ENCODE results near the gene PDE9A. TPM values are rescaled to one million over a fixed set of nuclear protein-coding genes. Genes with fewer than 3 reads are reported as not detected.

PDE9A gene
- total RNA-seq, 1 experiment from 2014 or later: 44.8 TPM

DNA sequence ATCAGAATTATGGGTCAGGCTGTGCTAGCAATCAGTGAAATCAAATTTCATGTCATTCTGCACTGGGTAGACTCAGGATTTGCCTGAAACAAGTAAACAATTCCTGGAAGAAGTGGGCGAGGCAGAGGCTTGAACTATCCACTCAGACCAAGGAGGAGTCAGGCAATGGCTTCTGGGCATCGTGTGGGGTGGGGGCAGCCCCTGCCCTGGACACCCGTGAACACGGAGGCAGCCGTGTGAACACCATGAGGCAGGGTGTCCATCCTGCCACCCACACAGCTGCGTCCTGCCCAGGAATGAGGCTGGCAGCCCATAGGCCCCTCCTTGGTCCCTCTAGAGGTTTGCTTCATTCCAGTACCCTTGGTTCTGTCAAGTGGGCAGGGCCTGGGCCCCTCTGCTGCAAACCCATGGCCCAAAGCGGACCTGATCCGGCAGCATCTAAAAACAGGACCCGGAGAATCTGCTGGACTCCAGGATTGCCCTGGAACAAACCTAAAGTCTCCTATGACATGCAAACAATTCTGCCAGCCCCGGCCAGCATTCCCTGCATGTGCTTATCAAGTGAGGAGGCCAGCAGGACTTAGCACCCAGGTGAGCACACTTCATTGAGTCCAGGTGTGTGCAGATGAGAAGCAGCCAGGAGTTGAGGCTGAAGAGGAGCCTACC, 69.5 kb downstream of the PDE9A start:
- ChIA-PET POLR2A (no interaction called here), CTCF (interaction anchor here (0.6 kb wide), 1 partner anchor 143 kb away, joined by 3 read pairs; no protein-coding TSS in a partner anchor)
- TF ChIP-seq GRHL2 (CRISPR knock-in tag; IDR thresholded peaks at IDR 0.05; ENCODE audit: insufficient replicate concordance, severe bottlenecking): no peak
- TF ChIP-seq TP53 (CRISPR knock-in tag; IDR thresholded peaks at IDR 0.05): no peak
- TF ChIP-seq CREM (CRISPR knock-in tag; IDR thresholded peaks at IDR 0.05): no peak
- TF ChIP-seq, protein P1, sequence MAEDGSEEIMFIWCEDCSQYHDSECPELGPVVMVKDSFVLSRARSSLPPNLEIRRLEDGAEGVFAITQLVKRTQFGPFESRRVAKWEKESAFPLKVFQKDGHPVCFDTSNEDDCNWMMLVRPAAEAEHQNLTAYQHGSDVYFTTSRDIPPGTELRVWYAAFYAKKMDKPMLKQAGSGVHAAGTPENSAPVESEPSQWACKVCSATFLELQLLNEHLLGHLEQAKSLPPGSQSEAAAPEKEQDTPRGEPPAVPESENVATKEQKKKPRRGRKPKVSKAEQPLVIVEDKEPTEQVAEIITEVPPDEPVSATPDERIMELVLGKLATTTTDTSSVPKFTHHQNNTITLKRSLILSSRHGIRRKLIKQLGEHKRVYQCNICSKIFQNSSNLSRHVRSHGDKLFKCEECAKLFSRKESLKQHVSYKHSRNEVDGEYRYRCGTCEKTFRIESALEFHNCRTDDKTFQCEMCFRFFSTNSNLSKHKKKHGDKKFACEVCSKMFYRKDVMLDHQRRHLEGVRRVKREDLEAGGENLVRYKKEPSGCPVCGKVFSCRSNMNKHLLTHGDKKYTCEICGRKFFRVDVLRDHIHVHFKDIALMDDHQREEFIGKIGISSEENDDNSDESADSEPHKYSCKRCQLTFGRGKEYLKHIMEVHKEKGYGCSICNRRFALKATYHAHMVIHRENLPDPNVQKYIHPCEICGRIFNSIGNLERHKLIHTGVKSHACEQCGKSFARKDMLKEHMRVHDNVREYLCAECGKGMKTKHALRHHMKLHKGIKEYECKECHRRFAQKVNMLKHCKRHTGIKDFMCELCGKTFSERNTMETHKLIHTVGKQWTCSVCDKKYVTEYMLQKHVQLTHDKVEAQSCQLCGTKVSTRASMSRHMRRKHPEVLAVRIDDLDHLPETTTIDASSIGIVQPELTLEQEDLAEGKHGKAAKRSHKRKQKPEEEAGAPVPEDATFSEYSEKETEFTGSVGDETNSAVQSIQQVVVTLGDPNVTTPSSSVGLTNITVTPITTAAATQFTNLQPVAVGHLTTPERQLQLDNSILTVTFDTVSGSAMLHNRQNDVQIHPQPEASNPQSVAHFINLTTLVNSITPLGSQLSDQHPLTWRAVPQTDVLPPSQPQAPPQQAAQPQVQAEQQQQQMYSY (CRISPR knock-in tag; IDR thresholded peaks at IDR 0.05): no peak
- Mint-ChIP-seq H3K27me3 (ENCODE audit: low read depth) (no peaks in the 10 kb centered on the region), H3K27ac (no peak overlapping the region), H3K36me3 (peaks cover 4% of the 10 kb centered on the region; the same call in 1 of the 2 replicates), H3K9me3 (no peaks in the 10 kb centered on the region), H3K4me3 (no peak overlapping the region), H3K4me1 (peaks cover 7% of the 10 kb centered on the region)
- DNase-seq (ENCODE audit: low spot score) (no peak), ATAC-seq (no peak)

DNA sequence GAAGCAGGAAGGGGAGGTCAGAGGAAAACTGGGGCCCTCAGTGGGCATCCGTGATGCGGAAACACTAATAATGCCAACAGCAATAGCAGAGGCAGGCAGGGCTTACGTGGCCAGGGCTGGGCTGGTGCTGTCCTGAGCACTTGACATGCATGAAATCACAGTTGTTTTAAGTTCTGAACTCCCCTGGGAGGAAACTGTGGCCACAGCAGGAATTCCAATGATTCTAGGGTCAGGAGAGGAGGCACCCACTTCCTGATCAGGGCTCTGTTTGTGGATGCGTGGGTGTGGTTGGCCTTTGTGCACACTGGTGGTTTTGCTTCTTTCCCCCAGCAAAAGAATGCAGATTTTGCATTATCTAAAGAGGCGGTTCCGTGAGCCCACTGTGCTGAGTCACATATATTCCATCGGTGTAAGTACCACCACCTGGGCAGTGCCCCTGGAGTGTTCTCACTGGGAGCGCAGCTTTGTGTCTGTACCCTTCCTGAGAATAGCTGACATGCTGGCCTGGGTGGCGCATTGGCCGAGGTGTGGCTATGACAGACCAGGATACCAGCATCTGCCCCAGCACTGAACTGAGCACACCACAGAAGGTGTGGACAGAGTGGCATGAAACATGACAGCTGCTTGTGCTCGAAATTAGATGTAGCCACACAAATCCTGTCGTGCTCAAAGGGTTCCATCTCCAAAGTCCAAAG, 71.0 kb downstream of the PDE9A start:
- Mint-ChIP-seq H3K36me3 (peaks cover 3% of the 10 kb centered on the region), H3K9me3 (peaks cover 5% of the 10 kb centered on the region), H3K27ac (no peak overlapping the region)
- no peak for TF ChIP-seq SMAD3 (CRISPR knock-in tag; IDR thresholded peaks at IDR 0.05; ENCODE audit: borderline replicate concordance)
- TF ChIP-seq, protein P2, sequence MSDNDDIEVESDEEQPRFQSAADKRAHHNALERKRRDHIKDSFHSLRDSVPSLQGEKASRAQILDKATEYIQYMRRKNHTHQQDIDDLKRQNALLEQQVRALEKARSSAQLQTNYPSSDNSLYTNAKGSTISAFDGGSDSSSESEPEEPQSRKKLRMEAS (CRISPR knock-in tag; IDR thresholded peaks at IDR 0.05): no peak
- TF ChIP-seq ZNF317 (CRISPR knock-in tag; IDR thresholded peaks at IDR 0.05; ENCODE audit: borderline replicate concordance, low read depth): no peak
- TF ChIP-seq CREB1 (CRISPR knock-in tag; IDR thresholded peaks at IDR 0.05): no peak
- TF ChIP-seq, protein P3, sequence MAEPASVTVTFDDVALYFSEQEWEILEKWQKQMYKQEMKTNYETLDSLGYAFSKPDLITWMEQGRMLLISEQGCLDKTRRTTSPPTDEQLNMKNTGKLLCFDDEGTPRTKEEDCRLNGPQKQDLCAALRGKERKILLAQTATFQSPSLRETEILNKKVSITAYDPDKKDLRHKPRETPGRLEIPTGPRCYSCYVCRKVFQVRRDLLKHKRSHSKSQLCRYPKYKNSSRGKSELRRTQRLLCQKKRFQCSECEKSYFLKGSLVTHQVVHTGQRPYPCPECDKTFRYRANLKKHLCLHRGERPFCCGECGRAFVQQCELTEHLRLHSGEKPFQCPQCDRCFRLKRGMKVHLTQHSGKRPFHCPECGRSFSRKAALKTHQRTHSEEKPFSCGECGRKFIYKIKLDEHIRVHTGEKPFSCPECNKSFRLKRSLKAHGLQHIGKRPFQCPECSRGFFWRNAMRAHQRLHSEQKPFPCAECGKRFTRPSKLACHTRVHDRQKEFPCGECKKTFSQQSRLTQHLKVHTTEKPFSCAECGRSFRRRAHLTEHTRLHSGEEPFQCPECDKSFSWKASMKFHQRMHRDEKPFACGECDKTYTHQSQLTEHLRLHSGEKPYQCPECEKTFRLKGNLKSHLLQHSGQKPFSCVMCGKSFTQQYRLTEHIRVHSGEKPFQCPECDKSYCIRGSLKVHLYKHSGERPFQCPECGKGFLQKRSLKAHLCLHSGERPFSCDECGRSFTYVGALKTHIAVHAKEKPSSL (CRISPR knock-in tag; conservative IDR thresholded peaks at IDR 0.05): no peak
- TF ChIP-seq RORB (CRISPR knock-in tag; IDR thresholded peaks at IDR 0.05): no peak
- TF ChIP-seq, protein P4, sequence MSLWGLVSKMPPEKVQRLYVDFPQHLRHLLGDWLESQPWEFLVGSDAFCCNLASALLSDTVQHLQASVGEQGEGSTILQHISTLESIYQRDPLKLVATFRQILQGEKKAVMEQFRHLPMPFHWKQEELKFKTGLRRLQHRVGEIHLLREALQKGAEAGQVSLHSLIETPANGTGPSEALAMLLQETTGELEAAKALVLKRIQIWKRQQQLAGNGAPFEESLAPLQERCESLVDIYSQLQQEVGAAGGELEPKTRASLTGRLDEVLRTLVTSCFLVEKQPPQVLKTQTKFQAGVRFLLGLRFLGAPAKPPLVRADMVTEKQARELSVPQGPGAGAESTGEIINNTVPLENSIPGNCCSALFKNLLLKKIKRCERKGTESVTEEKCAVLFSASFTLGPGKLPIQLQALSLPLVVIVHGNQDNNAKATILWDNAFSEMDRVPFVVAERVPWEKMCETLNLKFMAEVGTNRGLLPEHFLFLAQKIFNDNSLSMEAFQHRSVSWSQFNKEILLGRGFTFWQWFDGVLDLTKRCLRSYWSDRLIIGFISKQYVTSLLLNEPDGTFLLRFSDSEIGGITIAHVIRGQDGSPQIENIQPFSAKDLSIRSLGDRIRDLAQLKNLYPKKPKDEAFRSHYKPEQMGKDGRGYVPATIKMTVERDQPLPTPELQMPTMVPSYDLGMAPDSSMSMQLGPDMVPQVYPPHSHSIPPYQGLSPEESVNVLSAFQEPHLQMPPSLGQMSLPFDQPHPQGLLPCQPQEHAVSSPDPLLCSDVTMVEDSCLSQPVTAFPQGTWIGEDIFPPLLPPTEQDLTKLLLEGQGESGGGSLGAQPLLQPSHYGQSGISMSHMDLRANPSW (CRISPR knock-in tag; conservative IDR thresholded peaks at IDR 0.05; ENCODE audit: low read depth): no peak
- TF ChIP-seq MYBL2 (CRISPR knock-in tag; IDR thresholded peaks at IDR 0.05): no peak
- TF ChIP-seq ATF1 (CRISPR knock-in tag; IDR thresholded peaks at IDR 0.05): no peak
- TF ChIP-seq, protein P5, sequence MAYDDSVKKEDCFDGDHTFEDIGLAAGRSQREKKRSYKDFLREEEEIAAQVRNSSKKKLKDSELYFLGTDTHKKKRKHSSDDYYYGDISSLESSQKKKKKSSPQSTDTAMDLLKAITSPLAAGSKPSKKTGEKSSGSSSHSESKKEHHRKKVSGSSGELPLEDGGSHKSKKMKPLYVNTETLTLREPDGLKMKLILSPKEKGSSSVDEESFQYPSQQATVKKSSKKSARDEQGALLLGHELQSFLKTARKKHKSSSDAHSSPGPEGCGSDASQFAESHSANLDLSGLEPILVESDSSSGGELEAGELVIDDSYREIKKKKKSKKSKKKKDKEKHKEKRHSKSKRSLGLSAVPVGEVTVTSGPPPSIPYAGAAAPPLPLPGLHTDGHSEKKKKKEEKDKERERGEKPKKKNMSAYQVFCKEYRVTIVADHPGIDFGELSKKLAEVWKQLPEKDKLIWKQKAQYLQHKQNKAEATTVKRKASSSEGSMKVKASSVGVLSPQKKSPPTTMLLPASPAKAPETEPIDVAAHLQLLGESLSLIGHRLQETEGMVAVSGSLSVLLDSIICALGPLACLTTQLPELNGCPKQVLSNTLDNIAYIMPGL (CRISPR knock-in tag; IDR thresholded peaks at IDR 0.05): no peak
- TF ChIP-seq, protein P6, sequence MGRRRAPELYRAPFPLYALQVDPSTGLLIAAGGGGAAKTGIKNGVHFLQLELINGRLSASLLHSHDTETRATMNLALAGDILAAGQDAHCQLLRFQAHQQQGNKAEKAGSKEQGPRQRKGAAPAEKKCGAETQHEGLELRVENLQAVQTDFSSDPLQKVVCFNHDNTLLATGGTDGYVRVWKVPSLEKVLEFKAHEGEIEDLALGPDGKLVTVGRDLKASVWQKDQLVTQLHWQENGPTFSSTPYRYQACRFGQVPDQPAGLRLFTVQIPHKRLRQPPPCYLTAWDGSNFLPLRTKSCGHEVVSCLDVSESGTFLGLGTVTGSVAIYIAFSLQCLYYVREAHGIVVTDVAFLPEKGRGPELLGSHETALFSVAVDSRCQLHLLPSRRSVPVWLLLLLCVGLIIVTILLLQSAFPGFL (CRISPR knock-in tag; IDR thresholded peaks at IDR 0.05; ENCODE audit: borderline replicate concordance): no peak
- TF ChIP-seq, protein P7, sequence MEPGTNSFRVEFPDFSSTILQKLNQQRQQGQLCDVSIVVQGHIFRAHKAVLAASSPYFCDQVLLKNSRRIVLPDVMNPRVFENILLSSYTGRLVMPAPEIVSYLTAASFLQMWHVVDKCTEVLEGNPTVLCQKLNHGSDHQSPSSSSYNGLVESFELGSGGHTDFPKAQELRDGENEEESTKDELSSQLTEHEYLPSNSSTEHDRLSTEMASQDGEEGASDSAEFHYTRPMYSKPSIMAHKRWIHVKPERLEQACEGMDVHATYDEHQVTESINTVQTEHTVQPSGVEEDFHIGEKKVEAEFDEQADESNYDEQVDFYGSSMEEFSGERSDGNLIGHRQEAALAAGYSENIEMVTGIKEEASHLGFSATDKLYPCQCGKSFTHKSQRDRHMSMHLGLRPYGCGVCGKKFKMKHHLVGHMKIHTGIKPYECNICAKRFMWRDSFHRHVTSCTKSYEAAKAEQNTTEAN (CRISPR knock-in tag; IDR thresholded peaks at IDR 0.05): no peak
- TF ChIP-seq, protein P8, sequence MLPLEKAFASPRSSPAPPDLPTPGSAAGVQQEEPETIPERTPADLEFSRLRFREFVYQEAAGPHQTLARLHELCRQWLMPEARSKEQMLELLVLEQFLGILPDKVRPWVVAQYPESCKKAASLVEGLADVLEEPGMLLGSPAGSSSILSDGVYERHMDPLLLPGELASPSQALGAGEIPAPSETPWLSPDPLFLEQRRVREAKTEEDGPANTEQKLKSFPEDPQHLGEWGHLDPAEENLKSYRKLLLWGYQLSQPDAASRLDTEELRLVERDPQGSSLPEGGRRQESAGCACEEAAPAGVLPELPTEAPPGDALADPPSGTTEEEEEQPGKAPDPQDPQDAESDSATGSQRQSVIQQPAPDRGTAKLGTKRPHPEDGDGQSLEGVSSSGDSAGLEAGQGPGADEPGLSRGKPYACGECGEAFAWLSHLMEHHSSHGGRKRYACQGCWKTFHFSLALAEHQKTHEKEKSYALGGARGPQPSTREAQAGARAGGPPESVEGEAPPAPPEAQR (CRISPR knock-in tag; IDR thresholded peaks at IDR 0.05): no peak
- no peak for TF ChIP-seq ZNF263 (CRISPR knock-in tag; IDR thresholded peaks at IDR 0.05; ENCODE audit: low read depth)

More for the DNA sequence above, 71.0 kb downstream of the PDE9A start:
- H3K4me3 Mint-ChIP-seq: no peak overlapping the region
- ChIA-PET CTCF (no interaction called here), POLR2A (no interaction called here)
- no peaks in the 10 kb centered on the region for H3K27me3 Mint-ChIP-seq (ENCODE audit: low read depth)
- ATAC-seq: no peak
- H3K4me1 Mint-ChIP-seq: peaks cover 7% of the 10 kb centered on the region
- no peak for DNase-seq (ENCODE audit: low spot score)

Measured in WTC11 (cell line).